ENCODE results near the gene FLYWCH1.

Gene FLYWCH1

DNA sequence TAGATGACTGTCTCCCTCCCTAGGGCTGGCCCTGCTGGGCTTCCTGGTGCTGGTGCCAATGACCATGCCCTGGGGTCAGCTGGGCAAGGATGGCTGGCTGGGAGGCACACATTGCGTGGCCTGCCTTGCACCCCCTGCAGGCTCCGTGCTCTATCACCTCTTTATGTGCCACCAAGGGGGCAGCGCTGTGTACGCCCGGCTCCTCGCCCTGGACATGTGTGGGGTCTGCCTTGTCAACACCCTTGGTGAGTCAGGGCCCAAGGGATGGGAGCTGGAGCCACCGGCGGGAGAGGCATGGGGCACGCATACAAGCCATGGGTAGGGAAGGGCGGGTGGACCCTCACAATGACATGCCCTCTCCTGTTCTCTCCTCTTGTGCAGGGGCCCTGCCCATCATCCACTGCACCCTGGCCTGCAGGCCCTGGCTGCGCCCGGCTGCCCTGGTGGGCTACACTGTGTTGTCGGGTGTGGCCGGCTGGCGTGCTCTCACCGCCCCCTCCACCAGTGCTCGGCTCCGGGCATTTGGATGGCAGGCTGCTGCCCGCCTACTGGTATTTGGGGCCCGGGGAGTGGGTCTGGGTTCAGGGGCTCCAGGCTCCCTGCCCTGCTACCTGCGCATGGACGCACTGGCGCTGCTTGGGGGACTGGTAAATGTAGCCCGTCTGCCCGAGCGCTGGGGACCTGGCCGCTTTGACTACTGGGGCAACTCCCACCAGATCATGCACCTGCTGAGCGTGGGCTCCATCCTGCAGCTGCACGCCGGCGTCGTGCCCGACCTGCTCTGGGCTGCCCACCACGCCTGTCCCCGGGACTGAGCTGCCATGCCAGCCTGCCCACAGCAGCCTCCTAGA lies 59.6 kb downstream of the FLYWCH1 start:
- no peak for DNase-seq

GRCh38 chr16:2971985-2972784 lies 60.5 kb downstream of the FLYWCH1 start:
- DNase-seq, result no peak

GRCh38 chr16:2973093-2973492 lies 61.4 kb downstream of the FLYWCH1 start:
- DNase-seq, result no peak

DNA sequence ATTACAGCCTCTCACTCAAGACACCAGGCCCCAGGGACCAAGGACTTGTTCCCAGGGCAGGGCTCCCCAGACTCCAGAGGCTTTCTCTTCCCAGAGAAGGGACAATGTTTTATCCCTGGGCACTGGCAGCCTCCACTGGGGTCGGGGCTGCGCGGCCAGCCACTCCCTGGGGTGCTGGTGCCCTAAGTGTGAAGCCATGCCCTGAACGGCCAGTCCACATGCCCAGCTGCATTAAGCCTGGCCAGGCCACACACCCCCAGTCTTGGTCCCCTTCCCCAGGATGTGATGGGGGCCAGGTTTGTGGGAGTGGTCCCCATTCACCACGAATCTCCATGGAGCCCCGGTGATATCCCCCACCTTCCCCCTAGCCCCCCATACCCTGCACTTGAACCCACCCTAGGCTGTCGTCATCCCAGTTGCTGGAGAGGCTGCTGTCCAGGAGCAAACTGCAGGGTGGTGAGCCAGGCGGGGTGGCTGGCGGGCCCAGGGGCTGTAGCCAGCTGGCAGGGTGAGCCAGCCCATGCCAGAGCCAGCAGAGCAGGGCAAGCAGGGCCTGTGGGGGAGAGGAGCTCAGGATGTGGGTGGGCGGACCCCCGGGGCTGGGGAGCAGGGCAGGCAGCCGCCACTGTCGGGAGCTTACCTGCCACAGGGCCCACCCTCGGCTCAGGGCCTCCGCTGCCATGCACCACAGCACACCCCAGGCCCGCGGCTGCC lies 62.0 kb downstream of the FLYWCH1 start:
- no peak for DNase-seq

DNA sequence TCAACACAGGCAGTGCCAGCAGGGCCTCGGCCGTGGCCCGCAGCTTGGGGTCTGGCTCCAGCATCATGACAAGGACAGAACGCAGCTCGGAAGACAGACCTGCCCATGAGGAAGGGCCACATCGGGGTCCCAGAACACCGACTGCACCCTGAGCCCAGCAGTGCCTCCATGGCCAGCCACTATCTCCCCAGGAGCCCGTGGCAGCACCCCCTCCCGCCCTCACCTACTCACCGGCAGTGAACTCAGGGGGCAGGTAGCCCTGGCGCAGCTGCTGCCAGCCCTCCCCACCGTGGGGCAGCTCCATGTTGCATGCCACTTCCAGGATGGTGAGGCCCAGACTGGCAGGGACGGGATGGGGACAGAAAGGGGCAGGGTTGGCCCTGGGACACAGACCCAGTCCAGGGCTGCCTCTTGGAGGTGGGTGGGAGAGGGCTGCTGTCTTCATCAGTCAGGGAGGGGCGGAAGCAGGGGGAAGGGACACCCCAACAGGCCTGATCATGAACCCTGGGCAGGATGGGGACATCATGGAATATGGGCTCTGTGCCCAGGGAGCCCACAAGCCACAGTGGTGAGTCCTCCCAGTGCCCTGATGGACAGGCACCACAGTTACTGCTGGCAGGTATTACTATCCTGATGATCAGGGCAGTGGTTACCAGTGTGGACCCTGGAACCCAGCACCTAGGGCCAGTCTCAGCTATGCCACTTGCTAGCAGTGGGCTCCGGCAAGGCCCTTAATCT lies 62.8 kb downstream of the FLYWCH1 start:
- DNase-seq, result no peak

- DNase-seq, result no peak
These were observed 63.5 kb downstream of the FLYWCH1 start for GRCh38 chr16:2975161-2975795.

- no peak for DNase-seq
These were observed 64.5 kb downstream of the FLYWCH1 start for GRCh38 chr16:2976201-2976600.

GRCh38 chr16:2976673-2977072 lies 64.9 kb downstream of the FLYWCH1 start:
- no peak for DNase-seq

DNA sequence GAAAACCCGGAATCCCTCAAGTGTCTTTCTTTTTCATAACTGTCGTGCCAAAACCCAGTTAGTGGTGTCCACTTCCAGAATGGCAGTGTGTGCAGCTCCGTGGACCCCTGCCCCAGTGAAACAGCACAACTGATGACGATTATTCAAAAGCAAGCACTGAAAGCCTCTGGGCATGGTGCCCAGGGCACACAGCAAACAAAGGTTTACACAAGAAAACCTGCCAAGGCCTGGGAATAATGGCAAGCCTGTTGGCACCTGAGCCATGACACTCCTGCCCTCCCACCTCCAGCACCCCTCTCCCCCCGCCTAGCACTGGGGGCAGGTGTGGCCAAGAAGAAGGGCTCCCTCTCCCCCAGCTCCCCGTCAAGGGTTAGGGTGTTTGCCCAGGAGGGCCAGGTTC lies 65.7 kb downstream of the FLYWCH1 start:
- DNase-seq, result no peak

DNA sequence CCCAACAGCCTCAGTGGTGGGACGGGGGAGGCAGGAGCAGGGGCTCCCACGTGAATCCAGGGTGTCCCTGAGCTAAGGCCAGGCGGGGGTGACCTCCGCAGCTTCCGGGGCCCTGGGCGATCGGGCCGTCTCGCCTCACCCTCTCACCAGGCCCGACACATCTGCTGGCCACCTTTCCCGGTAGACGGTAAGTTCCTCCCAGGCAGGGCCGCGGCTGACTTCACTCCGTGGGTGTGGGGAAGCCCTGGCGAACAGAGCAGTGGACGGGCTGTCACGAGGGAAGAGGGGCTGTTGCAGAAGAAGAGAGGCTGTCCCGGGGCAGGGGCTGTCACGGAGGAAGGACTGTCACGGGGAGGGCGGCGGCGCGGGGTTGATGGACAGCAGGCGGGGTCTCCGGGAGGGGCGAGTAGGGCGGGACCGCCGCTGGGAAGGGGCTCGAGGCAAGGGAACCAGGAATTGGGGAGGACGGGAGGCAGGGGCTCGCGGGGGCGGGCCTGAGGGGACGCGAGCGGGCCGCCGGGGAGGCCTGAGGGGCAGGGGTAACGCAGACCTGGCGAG lies 68.0 kb downstream of the FLYWCH1 start:
- DNase-seq, result no peak

GRCh38 chr16:2980227-2981176 lies 68.8 kb downstream of the FLYWCH1 start, which contains the start of gene PKMYT1:
PKMYT1 (minus strand) TSS chr16:2980446; CDS start chr16:2979657, 789 bp downstream.
- DNase-seq, result peak; percentile 96

DNA sequence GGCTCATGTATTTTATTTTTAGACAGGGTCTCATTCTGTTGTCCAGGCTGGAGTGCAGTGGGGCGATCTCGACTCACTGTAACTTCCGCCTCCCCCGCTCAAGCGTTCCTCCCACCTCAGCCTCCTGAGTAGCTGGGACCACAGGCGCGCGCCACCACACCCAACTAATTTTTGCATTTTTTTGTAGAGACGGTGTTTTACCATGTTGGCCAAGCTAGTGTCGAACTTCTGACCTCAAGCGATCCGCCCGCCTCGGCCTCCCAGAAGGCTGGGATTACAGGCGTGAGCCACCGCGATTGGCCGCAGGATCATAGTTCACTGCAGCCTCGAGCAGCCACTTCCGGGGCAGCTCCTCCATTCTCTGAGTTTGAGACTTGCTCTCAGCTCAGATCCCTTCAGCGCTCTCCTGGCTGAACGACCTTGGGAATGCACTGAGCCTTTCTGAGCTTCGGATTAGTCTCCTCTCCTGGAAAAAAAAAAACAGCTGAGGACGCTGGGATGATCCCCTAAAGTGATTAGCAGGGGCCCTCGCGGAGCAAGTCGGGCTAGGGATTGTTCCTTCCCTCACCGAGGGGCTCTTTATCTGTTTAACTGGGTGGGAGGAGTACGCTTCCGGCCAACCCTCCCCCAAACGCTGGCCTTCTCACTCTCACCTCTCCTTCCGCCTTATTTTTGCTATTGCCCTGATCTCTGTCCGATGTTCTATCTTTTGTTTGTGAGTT lies 69.6 kb downstream of the FLYWCH1 start:
- no peak for DNase-seq

- no peak for DNase-seq
These were observed 70.1 kb downstream of the FLYWCH1 start for GRCh38 chr16:2981899-2982250.

- no peak for DNase-seq
These were observed 70.7 kb downstream of the FLYWCH1 start for GRCh38 chr16:2982402-2982801.

DNA sequence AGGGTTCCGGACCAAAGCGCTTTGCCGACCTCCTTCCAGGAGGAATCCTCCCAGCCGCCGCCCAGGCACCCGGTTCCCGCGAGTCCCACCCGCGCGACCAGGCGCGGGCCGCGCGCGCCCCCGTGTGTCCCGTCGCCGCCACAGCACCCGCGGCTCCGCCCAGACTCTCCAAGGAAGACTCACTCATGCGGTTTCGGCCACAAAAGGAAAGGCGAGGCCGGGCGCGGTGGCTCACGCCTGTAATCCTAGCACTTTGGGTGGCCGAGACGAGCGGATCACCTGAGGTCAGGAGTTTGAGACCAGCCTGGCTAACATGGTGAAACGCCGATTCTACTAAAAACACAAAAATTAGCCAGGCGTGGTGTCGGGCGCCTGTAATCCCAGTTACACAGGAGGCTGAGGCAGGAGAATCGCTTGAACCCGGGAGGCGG lies 72.0 kb downstream of the FLYWCH1 start:
- peak; percentile 69 for DNase-seq

GRCh38 chr16:2985462-2985861 lies 73.7 kb downstream of the FLYWCH1 start:
- no peak for DNase-seq

GRCh38 chr16:2985893-2986355 lies 74.2 kb downstream of the FLYWCH1 start:
- DNase-seq, result no peak

DNA sequence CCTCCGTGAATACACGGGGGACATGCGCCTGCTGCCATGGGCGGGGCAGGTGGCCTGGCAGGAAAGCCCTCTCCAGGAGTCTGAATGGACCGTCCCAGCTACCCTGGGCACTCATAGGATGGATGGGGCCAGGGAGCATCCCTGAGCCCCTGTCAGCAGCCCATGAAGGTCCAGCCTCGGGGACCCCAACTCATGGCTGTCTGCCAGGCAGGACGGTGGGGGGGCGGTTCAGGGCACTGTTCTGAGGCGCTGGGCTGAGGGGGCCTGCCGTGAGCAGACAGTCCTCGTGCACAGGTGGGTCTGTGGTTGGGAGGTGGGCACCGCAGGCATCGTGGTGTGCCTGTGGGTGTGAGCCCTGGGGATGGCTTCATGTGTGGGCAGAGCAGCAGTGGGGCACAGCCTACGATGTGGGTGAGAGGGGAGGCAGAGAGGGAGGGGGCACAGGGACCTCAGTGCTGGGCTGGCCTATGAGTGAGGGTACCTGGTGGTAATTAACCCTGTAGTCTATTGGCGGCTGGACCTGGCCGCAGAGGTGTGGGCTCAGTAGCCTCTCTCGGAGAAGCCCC lies 75.0 kb downstream of the FLYWCH1 start:
- no peak for DNase-seq

GRCh38 chr16:2987286-2987685 lies 75.6 kb downstream of the FLYWCH1 start:
- DNase-seq, result no peak

All from activated naive CD4-positive, alpha-beta T cell treated with anti-CD3 and anti-CD28 coated beads, Interleukin-2, amount 50 U/mL, for 16 hours (primary cell).